Medulla oblongata (tissue), 1 donor: Measurements from ENCODE around the gene GRK5.
A peak's percentile ranks its signal among the peaks of the same experiment; 100 is the strongest.

Source experiments
- DNase-seq: peaks from one replicate; pipeline ENCODE4 v3.0.0-alpha.2; 2015; ENCODE audit errors: extremely low spot score

Gene GRK5

DNA sequence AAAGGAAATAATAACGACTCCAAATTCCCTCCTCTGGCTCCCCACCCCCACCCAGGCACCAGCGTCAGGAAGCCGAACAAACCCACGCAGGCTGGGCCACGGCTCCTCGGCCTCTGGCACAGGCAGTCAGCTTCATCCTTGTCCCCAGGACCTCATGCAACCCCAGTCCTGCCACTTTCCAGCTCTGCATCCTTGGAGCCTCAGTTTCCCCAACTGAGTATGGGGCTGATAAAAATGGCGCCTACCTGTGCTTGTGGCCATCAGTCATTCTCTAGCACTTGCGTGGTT is 198.1 kb downstream of the GRK5 start:
- no peak for DNase-seq

DNA sequence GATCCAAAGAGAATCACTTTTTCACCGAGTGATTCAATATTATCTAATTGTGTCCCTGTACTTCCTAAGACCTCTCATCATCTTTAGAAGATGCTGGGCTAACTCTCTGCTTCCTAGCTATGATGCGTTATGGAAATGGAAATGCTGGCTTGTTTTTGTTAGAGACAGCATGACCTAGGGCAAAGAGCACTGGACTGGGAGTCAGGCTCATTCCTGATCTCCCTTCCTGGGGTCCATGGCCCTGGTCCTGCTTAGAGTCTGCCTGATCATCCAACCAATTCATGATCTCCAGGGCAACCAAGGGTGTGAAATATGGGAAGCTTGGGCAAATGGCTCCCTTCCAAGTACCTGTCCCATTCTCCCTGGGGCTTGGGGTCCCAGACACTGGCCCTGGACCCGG is 198.8 kb downstream of the GRK5 start:
- DNase-seq = no peak

DNA sequence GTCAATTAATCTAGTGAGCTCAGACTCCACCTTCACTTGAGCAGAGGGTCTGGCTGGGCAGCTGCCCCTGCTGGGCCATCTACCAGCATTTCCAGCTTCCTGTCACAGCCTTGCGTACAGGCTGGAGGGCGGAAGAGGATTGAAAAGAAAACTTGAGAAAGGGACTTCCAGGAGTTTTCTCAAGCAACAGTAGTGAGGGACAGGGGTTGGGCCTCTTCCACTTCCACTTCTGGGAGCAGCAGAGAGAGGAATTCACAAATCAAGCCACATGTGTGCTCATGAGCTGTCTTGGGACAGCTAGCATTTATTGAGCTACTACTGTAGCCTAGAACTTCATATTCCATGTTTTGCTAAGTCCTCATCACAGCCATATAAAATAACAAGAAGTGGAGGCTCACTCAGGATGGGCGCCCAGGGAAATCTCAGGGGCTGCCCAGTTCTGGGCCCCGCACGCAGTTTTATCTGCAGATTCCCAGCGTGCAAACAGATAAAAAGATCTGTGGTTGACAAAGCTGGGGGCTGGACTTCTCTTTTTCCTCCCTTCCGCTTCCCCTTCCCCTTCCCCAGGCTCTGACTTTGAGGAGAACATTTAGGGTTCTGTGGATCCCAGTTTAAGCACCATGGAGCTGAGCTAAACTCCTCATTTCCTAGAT is 199.4 kb downstream of the GRK5 start:
- peak; percentile 24 for DNase-seq

DNA sequence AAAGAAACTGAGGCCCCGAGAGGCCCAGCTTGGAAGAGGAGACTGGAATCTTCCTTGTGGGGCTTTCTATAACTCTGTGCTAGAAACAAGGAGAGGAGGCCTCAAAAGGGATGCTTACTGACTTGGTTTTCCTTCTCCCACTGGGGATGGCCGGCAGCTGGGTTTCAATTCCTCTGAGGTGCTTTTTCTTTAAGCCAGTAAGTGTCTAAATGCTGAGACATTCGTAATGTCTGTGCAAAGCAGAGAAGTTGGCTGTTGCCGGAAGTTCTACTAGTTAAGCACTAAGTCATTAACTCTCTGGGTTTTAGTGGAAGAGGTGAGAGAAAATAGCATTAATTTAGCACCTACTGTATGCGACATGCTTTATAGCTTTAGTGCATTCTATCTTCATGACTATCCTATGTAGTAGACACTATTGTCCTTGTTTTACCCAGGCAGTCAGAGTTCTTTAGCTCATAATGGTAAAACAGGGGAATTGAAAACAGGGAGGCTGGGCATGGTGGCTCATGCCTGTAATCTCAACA is 199.9 kb downstream of the GRK5 start:
- peak; percentile 62 for DNase-seq

DNA sequence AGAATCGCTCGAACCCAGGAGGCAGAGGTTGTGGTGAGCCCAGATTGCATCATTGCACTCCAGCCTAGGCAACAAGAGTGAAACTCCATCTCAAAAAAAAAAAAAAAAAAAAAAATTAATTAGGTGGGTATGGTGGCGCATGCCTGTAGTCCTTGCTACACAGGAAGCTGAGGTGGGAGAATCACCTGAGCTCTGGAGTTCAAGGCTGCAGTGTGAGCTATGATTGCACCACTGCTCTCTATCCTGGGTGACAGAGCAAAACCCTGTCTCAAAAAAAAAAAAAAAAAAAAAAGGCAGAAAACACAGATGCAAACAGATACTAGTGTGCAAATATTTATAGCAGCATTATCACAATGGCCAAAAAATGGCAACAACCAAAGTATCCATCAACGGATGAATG is 200.7 kb downstream of the GRK5 start:
- DNase-seq = no peak

DNA sequence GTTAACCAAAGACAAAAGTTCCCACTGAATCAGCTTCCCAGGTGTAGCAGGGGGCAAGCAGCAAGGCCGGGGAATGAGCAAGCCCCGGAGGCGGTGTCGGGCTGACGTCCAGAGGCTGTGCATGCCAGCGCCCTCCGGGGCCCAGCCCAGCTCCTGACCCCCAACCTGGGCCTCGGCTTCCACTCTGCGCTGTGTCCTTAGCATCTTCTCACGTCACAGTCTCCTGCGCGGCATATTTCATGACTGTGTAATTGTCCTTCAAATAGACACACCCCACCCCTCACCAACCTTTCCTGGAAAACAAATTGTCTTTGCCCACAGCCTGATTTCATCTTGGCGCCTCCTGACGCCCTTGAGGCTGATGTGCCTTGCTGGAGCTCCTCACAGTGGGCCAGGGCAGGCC is 201.6 kb downstream of the GRK5 start:
- no peak for DNase-seq

DNA sequence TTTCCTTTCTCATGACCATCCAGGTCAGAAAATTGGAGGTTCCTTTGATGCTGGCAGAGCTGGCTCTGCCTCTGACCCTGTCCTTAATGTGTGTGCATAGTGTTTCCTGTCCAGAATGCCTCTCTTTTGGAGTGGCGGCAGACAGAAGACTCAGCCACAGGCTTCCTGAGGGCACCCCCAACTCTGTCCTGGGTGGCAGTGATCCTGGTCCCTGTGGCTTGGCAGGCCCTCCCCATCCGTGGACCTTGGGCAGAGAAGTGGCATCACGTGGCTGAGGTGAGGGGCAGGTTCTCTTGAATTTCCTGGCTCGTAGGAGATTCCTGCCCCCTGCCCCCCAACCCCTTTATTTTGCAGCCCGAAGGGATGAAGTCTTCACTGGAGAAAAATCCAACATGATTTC is 202.0 kb downstream of the GRK5 start:
- no peak for DNase-seq

DNA sequence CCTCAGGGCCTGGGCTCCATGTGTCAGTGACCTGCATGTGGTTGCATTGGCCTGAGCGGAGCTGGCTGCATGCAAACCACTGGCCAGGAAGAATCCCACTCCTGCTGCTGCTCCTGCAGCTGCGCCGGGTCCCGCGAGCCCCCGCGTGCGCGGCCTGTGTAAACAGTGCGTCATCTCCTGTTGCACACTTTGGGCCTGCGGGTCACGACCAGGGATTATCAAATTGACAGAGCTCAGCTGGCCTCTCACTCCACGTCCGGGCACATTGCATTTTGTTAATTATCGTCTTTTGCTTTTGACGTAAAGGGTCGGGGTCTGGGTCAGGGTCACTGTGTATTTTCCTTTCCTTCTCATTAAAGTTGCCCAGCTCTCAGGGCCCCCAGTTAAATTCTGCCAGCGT is 202.5 kb downstream of the GRK5 start:
- no peak for DNase-seq

DNA sequence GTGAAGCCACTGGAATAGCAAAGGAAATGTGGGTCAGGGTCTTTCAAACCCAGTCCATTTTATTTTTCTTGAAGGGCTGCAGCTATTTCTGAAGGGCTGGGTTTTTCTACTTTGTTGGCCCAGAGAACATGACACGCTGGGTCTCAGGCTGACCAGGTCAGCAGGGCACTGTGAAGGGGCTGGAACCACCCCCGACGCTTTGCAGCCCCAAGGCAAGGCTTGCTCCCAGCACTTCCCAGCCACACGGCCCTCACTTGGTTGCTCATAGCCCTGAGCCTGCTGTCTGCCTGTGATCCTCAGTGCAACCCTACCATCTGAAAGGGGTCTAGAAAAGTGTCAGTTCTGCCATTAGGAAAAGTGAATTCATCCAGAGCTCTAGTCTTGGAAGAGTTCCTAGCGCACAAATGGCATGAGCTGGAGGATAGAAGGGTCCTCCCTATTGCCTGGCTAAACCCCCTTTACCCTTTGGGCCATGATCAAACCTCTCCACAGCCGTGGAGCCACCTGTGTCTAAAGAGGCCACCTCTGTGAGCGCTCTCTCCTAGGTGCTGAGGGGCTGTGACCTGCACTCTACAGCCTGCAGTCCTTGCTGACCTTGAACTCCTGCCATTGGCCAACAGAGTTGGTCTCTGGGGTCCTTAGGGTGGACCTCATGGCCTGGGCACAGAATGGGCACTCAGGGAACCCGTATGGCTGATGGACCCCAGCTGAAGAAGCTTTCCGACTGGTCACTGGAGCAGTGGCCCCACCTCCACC is 203.2 kb downstream of the GRK5 start:
- no peak for DNase-seq

DNA sequence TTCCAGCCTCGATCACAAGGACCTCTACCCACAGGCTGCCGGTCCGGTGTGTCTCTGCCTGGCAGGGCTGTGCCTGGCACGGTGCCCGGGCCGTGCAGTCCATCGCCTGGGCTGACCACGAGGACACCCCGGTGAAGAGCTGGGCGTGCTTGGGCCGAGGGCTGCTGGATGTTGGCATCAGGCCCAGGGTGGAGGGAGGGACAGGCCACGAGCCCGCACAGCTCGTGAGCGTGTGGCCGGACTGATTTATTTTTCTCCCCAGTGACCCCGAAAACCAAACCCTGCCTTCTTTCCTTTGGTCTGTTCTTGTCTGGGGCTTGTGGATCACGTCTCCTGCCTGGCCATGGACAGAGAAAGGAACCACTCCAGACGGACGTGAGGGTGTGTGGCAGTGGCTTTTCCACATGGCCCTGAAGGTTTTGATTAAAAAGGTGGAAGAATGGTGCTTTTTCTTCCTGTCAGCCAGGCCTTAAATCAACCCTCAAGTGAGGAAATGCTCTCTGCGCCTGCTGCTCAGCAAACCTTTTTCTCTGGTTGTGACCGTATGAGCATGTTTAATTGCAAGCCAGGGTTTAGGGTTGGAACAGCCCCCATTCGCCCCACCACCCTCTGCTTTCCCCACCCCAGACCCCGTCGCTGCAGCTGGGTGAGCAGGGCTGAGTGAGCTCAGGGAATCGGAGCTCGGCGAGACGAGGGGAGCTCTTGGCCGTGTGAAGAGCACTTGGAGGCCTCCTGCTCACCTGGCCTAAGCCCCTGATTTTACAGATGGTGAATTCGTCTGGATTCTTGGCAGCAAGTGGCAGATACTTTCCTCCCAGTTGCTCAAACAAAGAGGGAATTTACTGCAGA is 205.1 kb downstream of the GRK5 start:
- DNase-seq = peak; percentile 79

DNA sequence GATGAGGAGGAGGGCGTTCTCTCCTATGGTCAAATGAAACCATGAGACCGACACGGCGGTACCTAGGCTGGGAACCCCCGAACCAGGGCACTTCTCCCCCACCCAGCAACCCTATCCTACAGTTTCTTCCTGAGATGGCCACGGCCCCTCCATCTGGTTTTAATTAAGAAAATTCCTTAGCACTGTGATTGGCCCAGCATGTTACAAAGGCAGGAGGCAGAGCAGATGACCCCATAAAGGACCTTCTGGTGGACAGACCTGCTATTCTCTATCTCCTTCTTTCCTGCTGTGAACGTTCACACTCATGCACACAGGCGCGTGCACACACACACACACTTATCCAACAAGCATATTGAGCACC is 205.7 kb downstream of the GRK5 start:
- no peak for DNase-seq

DNA sequence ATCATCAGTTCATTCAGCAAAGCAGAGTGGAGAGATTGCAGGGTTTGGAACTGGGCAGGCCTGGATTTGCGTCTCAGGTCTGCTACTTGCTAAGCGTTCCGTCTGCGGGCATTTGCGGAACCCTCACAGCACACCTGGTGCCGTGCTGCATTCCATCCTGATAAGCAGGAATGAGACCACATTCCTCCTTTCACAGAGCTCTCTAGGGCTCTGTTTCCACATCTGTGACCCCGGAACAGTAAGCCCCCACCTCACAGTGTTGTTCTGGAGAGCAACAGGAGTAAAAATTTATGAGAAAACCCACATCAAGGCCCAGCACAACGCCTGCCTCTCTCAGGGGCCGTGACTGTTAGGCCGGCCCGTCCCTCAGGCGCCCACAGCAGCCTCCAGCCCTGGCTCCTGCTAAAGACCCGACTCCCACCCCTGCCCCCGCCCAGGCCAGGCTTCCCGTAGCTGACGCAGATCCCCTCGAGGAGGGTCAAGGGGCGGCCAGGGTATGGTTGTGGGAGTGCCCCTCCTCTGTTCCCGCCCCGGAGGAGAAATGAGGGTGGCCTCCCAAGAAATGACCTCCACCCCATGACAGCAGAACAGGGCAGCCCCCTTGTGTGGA is 206.2 kb downstream of the GRK5 start:
- no peak for DNase-seq

DNA sequence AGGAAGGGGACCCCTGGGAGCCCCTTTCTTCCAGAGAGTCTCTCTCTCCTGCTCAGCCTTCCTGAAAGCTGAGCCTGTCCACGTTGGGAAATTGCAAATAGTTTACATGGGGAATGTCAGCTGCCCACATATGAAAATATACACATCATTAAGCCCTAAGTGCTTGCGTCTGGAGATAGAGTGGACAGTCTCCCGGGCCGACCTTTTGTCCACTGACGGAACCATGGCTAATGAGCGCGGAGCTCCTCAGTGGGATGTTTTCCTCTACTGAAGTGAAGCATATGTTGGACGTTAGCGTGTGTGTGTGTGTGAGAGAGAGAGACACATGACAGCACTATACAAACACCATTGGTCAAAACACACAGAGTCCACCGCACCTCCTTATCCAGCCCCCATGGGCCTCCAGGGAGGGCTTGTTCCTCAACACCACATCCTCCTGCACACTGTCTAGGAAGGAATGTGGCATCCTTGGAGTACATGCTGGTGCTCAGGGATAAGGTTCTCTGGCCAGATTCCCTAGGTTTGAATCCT is 206.8 kb downstream of the GRK5 start:
- DNase-seq = no peak

DNA sequence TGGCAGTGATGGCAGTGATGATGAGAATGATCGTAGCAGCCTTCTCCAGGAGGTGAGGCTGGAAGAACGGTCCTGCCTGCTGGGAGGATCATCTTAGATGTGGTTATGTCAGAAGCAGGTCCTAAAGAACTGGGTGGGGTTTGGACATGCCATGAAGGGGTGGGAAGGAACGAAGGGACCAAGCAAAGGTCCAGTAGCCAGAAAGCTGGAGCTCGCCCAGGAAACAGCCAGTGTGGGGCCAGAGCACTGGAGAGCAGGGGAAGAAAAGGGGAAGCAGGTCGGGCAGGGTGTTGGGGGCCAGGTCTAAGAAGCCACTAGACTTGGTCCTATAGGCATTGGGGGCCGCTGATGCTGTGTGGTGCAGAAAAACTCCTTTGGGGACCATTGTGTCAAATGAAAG is 207.8 kb downstream of the GRK5 start:
- DNase-seq = no peak

DNA sequence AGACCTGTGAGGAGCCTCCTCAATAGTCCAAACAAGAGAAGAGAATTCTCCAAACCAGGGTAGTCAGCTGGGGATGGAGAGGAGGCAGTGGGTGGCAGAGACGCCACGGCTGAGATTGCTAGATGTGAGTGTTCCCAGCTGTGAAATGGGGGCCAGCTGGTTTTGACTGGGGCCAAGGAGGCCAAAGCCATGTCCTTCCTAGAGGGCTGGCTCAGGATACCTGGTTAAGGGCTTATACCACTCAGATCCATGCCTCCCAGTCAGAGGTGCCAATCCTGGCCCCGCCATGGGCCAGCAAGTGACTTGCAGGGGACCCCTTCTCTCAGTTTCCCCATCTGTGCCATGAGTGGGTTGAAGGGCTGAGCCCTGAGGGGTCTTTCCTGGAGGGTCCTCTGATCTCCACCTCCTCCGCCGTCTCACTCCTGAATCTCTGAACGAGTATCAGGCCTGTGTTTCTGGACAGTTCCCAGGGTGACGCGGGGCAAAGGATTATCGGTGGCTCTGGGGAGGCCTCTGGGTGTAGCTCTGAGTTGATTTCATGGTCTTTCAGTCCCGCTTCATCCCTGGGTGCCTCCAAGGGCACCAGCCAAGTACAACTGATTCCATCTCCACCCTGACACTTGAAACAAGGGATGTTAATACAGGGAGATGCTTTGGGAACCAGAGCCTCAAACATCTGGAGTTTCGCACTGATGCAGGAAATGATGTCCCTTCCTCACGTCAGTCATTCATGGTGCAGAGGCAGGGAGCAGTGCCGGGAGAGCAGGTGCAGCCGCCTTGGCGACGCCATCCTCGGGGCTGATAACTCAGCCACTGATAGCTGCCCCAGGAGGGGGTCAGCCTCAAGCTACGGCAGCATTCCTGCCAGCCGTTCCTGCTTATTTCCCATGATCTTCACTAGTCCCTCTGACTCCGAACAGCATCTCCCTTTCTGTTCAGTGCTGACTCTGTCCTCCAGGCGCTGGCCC is 208.4 kb downstream of the GRK5 start:
- DNase-seq = no peak

DNA sequence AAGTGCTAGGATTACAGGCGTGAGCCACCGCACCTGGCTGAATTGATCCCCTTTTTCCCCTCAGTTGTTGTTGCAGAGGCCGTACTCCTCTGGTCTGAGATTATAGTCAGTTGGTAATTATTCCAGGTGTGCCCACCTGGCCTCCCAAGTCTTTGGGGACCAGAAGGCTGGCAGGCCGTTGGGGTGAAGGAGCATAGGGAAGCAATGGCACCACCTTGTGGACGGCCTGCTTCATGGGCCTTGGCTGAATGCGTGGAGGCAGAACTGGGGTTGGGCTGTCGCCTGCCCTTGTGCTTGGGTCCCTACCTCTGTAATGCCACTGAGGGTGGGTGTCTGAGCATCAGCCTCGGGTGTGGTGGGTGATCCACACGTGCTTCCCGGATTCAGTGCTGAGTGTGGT is 209.5 kb downstream of the GRK5 start:
- peak; percentile 60 for DNase-seq

DNA sequence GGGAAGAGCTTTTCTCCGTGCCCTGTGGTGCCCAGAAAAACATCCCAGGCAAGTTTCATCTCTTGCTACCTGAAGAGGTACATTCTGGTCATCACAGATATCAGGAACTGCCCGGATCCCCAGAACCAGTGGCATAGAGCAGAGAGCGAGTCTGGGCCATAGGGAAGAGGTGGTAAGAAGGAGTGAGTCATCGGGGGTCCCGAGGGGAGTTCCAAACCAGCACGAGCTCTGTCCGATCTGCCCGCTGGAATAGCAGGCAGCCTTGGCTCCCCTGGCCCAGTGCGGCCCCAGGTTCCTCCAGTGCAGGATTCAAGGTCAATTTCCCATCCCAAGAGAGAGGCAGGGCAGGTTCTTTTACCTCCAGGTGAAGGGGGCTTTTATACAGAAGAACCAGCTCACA is 210.5 kb downstream of the GRK5 start:
- no peak for DNase-seq

DNA sequence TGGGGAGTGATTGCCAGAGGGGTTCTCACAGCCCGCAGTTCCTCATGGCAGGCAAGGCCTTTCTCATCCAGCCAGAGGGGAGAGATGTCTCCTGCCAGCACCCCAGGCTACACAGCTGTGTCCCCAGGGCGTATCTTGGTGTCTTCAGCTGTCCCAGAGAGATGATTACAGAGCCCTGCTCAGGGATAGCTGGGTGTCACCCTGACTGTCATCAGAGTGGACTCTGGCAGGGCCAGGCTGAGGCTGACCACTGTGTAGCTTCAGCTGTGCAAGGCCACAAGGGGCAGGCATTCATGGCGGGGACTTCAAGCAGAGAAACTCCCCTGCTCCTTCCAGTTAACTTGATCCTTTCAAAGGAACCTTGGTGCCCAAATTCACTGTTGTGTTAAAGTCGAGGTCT is 211.0 kb downstream of the GRK5 start:
- no peak for DNase-seq

DNA sequence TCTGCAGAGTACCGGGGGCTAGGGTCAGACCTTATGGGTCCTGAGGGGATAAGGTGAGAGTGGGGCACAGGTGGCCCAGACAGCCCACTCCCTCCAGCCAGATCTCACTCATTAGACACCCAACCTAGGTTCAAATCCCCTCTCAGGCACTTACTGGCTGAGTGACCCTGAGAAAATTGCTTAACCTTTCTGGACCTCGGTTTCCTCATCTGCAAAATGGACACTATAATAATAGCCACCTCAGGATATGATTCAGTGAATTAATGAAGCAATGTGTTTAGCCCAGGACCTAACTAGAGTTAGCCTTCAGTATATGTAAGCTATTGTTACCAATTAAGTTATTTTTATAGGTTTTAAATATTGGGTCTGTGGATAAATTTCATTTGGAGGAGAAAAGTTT is 212.6 kb downstream of the GRK5 start:
- no peak for DNase-seq

DNA sequence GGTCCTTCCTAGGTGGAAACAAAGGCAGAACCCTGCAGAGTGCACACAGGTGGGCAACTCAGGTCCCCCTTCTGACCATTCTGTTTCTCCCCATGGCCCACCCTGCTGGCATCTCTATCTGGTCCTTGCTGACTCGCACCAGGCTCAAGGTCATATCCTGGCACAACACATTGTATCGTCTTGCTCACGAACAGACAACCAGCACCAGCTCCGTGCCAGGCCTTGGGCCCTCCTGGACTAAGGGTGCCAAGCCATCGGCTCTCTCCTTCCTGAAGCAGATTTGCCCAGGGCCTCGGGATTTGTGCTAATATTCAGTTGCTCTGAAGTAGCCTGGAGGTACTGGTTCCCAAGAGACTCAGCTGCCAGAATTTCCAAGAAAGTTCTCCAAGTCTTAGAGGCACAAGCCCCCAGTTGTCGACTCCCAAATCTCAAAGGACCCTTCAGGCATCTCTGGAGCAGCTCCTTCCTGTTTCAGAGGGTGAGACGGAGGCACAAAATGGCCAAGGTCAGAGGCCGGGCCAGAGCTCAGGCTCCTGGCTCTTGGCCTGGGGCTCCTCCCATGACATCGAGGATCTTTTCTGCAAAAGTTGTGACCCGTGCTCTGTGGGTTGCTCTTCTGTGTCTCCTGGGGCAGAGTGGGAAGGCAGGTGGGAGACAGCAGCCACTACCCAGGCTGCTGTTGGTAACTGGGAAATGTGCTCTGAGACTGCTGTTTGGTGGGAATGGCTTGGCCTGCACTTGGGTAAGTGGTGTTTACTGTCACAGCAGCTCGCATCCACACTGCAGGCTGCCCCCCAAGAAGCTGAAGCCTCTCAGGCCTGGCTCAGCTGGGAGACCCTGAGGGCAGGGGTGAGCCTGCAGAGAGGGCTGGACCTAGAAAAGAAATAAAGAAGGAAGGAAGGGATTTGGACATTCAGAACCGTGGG is 213.8 kb downstream of the GRK5 start:
- DNase-seq = no peak
